GM13976 (cell line): ENCODE results near the gene SCAF8.
"Not testable (repeated sequence)": the region's sequence is repeated elsewhere in the genome, so short reads cannot be mapped to it uniquely, and the experiment has no call there.

ENCODE experiments used
- DNase-seq: peaks from one replicate; pipeline ENCODE4 v3.0.0; 2012; ENCODE audit warnings: low spot score
- CTCF ChIP-seq: IDR thresholded peaks from 2 replicates; pipeline ENCODE4 v1.5.1; 2012; ENCODE audit warnings: borderline replicate concordance, mild to moderate bottlenecking; ENCODE audit not compliant: insufficient read depth; ENCODE audit errors: extremely low read depth, missing control alignments, control extremely low read depth
- in situ Hi-C: fragments of 300-500 bp; cut with MboI; formaldehyde crosslinking; loops from one replicate; pipeline ENCODE4 v1.12.0; 2022; ENCODE audit warnings: low sequenced_read_pairs, mixed read lengths, inconsistent platforms; ENCODE audit not compliant: unreplicated experiment

SCAF8 gene

GRCh38 chr6:154733626-154734382, 588 bp downstream of the SCAF8 start:
- peak; percentile 96 for DNase-seq
- no peak for TF ChIP-seq CTCF
- in situ Hi-C loops, result no loop called here

DNA sequence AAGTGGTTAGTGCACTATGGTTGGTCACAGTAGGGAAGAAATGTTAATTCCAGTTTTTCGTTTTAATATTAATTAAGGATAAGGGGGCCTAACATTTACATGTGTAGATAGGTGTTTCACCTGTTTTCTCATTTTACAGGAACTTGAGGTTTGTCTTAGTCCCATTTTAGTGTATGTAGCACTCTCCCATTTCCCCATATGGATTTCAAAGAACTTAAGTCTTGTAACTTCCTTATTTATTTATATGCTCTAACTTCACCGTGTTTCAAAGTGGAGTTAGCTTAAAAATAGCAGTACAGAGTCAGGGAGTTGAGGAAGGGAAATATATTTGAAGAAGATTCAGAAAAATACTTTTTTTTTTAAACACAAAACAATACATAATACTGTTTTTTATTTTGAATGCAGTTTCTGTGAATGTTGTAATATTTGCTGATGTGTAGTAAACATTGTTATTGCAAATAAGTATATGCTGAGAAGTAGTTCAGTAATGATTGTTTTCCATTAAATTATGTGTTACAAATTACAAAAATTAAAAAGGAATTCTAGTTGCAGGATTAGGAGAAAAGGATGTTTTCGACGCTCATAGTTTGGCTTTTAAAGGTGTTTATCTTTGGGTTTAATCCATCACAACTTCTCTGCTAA, 3.5 kb downstream of the SCAF8 start:
- no peak for DNase-seq
- in situ Hi-C loops, result no loop called here

DNA sequence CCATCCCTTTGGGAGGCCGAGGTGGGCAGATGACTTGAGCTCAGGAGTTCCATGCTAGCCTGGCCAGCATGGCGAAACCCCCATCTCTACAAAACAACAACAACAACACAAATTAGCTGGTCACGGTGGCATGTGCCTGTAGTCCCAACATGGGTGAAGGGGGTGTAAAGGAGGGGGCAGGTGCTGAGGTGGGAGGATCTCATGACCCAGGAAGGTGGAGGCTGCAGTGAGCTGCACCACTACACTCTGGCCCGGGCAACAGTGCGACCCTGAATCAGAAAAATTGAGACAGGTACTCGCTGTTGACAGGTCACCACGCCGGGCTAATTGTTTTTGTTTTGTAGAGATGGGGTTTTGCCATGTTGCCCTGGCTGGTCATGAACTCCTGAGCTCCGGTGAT, 4.2 kb downstream of the SCAF8 start:
- in situ Hi-C loops, result no loop called here
- no peak for TF ChIP-seq CTCF
- DNase-seq, result no peak

More for the DNA sequence above, 3.5 kb downstream of the SCAF8 start:
- TF ChIP-seq CTCF, result no peak

DNA sequence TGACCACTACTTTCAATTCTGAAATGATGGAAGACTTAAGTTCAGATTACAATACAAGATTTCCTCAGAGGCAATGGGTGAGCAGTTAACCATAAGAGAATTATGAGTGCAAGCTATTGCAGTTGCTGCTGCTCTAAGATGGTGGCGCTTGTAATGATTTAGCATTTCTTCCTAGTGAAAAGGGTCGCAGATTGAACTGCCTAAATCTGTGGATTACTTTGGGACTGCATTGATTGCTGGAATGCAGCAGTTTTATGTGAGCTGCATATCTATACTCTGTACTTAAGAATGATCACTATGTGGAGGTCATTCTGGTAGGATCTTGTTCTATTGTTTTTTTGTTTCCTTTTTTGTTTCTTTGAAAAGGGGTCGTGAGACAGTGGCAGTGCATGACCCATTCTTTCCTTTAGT, 5.3 kb downstream of the SCAF8 start:
- in situ Hi-C loops, result no loop called here
- TF ChIP-seq CTCF, result no peak
- DNase-seq, result no peak

GRCh38 chr6:154740658-154741057, 7.4 kb downstream of the SCAF8 start:
- TF ChIP-seq CTCF, result no peak
- DNase-seq, result no peak
- in situ Hi-C loops, result no loop called here

DNA sequence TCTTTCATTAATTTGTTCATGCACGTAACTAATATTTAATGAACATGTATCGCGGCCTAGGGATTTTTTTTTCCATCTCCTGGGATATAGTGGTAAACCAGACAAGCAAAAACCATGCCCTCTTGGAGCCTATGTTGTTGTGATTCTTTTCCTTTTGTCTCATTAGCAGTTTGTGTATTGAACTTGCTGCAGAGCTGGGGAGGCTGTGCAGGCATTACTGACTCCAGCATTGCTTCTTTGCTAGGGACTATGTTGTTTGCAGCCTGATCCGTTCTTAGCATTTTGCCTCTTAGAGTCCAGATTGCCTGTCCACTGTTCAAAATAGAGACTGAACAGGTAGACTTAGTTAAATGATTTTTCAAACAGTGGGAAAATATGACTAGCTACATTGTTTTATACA, 9.7 kb downstream of the SCAF8 start:
- in situ Hi-C loops, result no loop called here
- no peak for DNase-seq
- no peak for TF ChIP-seq CTCF

- in situ Hi-C loops, DNase-seq: not testable (repeated sequence)
Measured at GRCh38 chr6:154744029-154744745, 11.0 kb downstream of the SCAF8 start.
